Stimulated activated CD4-positive, alpha-beta T cell treated with anti-CD3 and anti-CD28 coated beads, TNF-alpha, amount 100 ng/mL, for 24 hours (primary cell): Measurements from ENCODE around the gene RHBDL1.

Source experiments
- DNase-seq, 3 experiments: peaks; one replicate each; pipeline ENCODE4 v3.0.0-alpha.2; 2020; ENCODE audit warnings: low read depth in 3 of 3

Gene RHBDL1

DNA sequence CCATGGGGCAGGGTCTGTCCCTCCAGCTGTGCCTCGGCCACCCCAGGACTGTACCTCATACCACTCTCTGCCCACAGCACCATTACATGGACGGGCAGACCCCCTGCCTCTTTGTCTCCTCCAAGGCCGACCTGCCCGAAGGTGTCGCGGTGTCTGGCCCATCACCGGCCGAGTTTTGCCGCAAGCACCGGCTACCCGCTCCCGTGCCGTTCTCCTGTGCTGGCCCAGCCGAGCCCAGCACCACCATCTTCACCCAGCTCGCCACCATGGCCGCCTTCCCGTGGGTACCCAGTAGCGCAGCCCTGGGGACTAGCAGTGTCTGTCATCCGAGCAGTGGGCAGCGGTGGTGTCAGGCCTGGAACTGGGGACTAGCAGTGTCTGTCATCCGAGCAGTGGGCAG is 2.6 kb upstream of the RHBDL1 start:
- no peak for DNase-seq

DNA sequence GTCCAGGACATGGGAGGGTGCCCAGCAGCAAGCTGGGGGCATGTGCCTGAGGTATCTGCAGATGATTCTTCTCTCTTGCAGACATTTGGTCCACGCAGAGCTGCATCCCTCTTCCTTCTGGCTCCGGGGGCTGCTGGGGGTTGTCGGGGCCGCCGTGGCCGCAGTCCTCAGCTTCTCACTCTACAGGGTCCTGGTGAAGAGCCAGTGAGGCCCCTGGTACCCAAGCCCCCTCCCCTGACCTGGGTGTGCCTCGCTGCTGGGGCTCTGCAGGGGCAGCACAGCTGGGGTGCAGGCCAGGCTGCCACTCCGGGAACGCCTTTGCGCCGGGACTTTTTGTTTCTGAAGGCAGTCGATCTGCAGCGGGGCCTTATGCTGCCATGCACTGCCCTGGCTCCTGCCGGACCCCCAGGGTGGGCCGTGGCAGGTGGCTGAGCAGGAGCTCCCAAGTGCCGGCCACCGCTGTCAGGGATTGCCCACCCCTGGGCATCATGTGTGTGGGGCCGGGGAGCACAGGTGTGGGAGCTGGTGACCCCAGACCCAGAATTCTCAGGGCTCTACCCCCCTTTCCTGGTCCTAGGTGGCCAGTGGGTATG is 2.0 kb upstream of the RHBDL1 start:
- no peak for DNase-seq

DNA sequence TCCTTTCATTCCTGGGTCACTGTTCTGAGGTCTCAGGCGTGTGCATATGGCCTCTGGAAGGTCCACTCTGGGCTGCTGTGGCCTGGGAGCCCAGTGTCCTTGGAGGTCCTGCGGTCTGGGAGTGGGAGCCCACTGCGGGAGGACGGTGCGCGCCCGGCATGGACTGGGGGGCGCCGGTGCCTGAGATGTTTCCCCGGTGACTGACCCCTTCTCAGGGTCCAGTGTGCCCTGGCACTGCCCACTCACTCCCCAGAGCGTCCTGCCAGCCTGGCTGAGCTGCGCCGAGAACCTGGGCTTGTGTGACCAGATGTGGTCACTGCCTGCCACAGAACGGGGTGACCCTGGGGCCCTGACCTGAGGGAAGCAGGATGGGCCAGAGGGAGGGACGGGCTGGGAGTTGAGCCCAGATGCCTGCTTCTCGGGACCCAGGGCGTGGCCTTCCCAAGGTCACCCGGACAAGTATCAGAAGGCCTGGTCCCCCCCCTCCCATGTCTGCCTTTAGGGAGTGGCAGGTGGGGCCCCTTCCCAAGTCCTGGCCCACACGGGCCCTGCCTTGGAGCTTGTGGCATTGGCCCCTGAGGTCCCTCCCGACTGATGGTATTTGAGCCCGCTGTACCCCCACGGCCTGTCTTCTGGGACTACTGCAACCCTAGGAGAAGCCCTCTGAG is 1.1 kb upstream of the RHBDL1 start:
- DNase-seq: no peak

DNA sequence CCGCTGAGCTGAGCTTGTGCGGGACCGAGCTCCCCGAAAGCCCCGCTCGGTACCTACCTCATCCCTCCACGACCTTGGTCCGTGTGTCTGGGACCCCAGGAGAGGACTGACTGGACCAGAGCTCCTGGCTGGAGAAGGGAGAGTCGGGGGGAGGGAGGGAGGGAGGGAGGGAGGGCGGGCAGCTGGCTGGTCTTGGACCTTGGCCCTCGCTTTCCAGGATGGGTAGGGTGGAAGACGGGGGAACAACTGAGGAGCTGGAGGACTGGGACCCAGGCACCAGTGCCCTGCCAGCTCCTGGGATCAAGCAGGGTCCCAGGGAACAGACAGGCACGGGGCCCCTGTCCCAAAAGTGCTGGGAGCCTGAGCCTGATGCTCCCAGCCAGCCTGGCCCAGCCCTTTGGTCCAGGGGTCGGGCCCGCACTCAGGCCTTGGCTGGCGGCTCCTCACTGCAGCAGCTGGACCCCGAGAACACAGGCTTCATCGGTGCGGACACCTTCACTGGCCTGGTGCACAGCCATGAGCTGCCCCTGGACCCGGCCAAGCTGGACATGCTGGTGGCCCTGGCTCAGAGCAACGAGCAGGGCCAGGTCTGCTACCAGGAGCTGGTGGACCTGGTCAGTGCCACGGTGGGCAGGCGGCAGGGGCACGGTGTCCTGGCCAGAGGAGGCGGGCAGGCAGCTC is 553 bp downstream of the RHBDL1 start:
- no peak for DNase-seq

DNA sequence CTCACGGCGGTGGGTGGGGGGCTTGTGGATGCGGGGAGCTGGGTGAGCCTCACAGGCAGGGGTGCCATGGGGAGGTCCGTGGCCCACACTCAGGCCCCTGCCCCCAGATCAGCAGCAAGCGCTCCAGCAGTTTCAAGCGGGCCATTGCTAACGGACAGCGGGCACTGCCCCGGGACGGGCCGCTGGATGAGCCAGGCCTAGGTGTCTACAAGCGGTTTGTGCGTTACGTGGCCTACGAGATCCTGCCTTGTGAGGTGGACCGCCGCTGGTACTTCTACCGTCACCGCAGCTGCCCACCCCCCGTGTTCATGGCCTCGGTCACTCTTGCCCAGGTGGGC is 1.1 kb downstream of the RHBDL1 start:
- DNase-seq: no peak

DNA sequence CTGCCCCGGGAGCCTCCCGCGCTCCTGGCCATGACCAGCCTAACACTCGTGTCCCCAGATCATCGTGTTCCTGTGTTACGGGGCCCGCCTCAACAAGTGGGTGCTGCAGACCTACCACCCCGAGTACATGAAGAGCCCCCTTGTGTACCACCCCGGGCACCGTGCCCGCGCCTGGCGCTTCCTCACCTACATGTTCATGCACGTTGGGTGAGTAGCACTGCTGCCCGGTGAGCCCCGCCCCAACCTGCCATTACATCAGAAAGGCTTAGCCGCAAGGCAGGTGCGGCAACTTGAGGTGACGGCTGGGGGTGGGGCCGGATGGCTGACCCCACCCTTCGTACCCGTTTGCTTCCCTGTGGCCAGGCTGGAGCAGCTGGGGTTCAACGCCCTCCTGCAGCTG is 1.4 kb downstream of the RHBDL1 start:
- no peak for DNase-seq

DNA sequence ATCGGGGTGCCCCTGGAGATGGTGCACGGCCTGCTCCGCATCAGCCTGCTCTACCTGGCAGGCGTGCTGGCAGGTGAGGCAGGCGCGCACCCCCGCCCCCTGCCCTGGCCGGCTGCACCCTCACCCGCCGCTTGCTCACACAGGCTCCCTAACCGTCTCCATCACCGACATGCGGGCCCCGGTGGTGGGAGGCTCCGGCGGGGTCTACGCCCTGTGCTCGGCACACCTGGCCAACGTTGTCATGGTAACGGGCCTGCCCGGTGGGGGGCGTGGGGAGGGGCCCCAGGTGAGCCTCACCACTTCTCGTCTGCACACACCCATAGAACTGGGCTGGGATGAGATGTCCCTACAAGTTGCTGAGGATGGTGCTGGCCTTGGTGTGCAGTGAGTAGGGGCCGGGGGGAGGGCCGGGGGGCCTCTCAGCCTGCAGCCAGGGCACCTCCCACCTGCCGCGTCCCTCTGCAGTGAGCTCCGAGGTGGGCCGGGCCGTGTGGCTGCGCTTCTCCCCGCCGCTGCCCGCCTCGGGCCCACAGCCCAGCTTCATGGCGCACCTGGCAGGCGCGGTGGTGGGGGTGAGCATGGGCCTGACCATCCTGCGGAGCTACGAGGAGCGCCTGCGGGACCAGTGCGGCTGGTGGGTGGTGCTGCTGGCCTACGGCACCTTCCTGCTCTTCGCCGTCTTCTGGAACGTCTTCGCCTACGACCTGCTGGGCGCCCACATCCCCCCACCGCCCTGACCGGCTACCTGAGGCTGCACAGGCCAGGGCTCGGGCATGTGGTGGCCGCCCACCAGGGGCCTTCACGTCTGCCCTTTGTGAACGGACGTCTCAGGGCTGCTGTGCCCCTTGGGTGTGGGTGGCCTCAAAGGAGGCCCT is 2.1 kb downstream of the RHBDL1 start:
- DNase-seq: no peak

DNA sequence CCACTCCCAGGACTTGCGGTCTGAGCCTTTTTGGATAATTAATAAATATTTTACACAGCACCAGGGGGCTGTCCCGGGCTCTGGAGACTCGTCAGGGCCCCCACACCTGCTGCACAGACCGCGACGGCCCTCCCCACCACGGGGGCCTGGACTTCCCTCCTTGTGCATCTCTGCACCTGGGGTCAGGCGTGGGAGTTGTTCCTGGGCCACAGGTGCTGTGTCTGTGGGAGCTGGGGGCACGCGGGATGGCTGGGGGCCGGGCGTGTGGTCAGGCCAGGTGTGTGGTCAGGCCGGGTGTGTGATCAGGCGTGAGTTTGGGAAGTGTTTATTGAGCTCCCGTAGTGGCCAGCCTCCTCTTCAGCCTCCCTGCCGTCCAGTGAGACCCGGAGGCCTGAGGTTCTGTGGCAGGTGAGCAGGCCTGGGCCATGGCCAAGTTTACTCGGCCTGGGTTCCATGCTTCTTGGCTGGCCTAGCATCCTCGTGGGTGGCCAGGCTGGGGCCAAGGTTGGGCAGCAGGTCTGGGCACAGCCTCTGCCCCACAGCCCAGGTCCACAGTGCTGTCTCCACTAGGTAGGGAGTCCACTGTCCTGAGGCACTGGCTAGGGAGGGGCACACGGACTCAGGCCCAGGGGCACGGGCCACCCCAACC is 2.9 kb downstream of the RHBDL1 start:
- no peak for DNase-seq

DNA sequence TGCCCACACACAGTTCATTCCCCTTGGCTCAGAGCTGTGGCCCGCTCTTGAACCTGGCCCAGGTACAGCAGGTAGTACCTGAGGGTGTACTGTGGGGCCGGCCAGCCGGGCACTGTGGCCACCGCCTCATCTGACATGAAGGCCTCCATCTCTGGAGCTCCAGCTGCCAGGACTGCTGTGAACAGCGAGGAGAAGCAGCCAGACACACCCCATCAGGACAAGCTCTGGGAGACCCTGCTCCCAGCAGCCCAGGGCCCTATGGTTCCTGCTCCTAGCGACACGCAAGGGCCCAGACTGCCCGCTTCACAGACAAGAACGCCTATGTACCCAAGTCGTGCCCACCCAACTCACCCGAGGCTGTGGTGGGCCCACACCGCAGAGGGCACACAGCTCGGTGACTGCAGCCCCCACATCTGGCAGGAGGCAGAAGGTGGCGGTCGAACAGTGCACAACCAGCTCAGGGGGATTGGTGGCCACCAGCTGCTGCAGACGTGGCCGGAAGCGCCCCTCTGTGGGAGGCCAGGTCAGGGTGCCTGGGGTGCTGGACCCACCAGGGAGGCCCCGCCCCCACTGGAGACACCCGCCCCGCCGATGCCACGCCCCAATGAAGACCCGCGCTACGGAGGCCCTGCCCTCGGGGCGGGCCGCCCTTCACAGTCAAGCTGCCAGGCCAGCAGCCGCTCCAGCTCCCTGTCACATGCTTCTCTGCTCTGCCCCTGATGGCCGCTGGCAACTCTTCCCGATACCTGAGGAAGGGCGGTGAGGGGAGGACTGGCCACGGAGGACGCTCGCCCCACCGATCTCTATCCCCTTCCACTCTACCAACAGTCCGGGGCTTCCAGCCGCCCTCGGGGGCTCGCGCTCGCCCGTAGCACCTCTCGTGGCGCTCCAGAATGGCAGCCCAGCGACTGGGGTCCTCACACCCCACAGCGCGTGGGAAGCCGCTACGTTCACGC is 3.7 kb downstream of the RHBDL1 start:
- DNase-seq: peak in 2 of 3 experiments; percentile 30 to 59

DNA sequence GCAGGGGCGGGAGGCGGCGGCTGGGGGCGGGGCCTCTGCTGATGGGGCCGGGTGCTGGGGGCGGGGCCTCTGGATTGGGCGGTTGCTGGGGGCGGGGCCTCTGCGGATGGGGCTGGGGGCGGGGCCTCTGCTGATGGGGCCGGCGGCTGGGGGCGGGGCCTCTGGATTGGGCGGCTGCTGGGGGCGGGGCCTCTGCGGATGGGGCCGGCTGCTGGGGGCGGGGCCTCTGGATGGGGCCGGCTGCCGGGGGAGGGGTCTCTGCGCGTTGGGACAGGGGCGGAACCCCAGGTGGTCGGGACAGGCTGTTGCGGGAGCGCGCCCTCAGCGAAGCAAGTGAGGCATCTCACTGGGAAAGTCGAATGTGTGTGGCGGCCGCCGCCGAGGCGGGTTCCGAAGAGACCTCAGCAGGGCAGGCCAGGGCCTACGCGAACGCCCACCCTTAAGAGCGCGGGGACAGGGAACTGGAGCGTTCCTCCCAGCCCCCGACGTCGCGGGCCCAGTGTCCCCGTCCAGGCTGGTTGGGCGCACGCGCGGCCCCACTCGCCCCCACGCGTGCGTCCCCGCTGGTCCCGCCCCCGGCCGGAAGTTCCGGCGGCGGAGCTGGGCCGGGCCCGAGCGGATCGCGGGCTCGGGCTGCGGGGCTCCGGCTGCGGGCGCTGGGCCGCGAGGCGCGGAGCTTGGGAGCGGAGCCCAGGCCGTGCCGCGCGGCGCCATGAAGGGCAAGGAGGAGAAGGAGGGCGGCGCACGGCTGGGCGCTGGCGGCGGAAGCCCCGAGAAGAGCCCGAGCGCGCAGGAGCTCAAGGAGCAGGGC is 4.5 kb downstream of the RHBDL1 start, which contains the start of gene STUB1:
STUB1 (plus strand) TSS at position 597 of the 811 bp plus-strand sequence; CDS start at position 713, 116 bp downstream.
- DNase-seq: peak; percentile 78 to 91 (median 81)

DNA sequence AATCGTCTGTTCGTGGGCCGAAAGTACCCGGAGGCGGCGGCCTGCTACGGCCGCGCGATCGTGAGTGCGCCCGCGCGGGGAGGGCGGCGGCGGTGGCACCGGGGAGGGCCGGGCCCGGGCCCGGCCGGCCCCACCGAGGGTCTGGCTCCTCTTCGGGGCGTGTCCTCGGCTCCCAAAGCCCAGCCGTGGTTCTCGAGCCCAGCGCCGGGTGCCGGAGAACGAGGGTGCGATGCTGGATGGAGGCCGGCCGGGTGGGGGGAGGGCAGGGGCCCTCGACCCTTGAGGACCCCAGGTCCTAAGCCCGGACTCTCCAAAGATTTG is 5.1 kb downstream of the RHBDL1 start:
- no peak for DNase-seq

DNA sequence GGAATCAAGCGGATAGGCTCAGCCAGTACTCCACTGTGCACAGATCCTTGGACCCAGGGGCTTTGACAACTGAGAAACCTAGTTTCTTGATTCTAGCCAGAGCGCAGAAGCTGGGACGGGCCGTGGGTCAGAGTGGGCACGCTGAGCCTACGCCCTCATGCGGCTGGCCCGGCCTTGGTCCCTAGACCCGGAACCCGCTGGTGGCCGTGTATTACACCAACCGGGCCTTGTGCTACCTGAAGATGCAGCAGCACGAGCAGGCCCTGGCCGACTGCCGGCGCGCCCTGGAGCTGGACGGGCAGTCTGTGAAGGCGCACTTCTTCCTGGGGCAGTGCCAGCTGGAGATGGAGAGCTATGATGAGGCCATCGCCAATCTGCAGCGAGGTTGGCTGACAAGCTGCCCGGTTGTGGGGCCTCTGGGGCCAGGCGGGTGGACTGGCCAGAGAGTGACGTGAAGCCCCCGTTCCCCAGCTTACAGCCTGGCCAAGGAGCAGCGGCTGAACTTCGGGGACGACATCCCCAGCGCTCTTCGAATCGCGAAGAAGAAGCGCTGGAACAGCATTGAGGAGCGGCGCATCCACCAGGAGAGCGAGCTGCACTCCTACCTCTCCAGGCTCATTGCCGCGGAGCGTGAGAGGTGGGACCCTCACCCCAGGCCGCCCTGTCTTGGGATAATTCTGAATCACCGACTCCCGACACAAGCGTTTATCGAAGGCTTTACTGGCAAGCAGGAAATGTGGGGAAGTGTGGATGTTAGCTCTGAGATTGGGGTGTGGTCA is 5.7 kb downstream of the RHBDL1 start:
- no peak for DNase-seq

DNA sequence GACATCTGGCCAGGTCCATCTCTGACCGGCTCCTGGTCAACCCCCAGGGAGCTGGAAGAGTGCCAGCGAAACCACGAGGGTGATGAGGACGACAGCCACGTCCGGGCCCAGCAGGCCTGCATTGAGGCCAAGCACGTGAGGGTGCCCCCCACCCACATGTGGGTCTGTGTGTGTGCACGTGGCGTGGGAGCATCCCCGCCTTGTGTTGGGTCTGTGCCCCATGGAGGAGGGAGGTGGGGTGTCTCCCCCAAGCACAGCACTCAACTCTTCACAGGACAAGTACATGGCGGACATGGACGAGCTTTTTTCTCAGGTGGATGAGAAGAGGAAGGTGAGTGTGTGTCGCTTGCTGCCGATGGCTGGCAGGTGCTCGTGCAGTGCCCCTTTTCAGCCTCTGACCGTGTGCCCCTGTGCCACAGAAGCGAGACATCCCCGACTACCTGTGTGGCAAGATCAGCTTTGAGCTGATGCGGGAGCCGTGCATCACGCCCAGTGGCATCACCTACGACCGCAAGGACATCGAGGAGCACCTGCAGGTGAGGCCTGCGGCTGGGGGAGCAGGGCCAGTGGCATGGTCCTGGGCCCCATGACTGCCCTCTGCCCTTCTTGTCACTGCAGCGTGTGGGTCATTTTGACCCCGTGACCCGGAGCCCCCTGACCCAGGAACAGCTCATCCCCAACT is 6.4 kb downstream of the RHBDL1 start:
- no peak for DNase-seq

DNA sequence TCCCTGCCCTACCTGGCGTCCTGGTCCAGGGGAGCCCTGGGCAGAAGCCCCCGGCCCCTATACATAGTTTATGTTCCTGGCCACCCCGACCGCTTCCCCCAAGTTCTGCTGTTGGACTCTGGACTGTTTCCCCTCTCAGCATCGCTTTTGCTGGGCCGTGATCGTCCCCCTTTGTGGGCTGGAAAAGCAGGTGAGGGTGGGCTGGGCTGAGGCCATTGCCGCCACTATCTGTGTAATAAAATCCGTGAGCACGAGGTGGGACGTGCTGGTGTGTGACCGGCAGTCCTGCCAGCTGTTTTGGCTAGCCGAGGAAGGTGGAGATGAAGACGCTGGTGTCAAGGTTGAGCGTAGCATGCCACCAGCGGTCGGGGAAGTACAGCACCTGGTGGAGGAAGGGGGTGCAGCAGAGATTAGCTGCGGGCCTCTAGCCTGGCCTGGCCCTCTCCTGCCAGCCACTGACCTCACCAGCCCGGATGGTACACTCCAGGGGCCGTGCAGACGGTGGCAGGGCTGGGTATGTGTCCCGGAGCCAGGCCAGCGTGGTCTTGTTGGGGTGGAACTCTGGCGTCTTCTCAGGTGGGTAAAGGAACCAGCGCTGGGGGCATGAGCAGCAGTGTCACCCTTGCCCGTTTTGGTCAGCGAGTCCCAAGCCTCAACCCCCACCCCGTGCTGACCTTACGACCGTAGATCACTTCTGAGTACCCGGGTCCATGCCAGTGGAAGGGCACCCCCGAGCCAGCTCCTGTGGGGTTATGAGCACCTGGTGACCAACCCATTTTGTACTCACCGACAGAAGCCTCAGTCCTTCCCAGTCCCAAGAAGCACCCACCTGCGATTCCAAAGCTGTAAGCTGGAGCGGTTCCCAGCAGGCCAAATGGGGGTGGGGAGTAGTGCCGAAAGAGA is 7.3 kb downstream of the RHBDL1 start:
- DNase-seq: no peak

DNA sequence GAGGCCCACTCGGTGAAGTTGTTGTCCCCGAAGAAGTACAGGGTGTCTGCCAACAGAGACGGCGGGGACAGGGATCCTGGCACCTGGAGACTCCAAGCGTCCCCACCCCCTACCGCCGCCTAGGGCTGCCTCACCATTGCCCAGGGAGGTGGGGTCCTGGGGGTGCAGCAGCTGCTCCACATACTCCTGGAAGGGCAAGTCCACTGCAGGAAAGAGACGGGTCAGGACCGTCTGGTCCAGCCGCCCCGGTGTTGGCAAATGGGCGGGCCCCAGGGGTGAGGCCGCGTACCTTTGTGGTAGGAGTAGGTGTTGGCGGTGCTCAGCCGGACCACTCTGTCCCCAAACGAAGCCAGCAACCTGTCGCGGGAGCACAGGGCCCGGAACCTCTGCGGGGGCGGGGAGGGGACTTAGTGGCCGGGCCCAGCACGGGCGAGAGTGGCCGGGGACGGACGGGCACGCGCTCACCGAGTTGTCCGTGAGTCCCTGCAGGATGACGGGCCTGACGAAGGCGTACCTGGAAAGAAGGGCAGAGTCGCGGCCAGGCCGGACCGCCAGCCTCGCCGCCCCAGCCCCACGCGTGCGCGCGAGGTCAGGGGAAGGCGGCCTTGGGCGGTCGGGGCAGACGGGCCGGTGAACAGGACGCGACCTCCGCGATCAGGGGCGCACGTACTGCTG is 8.1 kb downstream of the RHBDL1 start:
- no peak for DNase-seq

DNA sequence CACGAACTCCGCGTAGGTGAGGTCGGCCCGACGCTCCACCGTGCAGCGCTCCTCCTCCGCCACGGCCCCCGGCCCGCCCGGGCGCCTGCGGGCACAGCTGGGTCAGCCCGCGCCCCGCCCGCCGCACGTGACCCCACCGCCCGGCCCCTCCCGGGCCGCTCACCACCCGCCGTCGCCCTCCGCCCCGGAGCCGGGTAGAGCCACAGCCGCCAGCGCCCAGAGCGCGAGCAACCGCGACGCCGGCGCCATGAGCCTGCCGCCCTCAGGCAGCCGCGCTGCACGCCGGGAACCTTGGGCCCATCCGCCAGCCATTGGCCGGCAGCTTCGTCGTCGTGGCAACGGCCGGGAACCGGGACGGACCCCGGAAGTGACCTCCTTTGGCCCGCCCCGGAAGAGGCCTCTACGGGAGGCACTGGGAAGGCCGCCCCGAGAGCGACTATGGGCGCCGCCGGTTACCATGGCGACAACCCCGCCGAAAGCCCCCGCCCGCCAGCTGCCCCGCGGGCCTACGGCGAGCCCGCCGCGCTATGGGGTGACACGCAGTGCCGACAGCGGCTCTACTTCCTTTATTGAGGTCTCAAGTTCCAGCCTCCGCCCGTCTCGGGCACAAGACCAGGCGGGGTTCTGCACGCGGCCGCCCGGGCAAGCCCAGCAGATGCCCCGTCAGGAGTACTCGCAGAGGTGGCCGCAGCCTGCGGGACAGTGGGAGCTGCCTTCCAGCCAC is 8.8 kb downstream of the RHBDL1 start, which contains the start of gene JMJD8:
JMJD8 (minus strand) TSS at position 264 of the 724 bp plus-strand sequence; CDS start at position 249, 15 bp downstream.
- DNase-seq: peak; percentile 97 to 98 (median 97)
